ENCODE results near the gene E2F3.
"Not testable (repeated sequence)": the region's sequence is repeated elsewhere in the genome, so short reads cannot be mapped to it uniquely, and the experiment has no call there.

- not testable (repeated sequence) for TF ChIP-seq CTCF (conservative IDR thresholded peaks at IDR 0.05 in 1 of 2, IDR thresholded peaks at IDR 0.05 in 1 of 2; ENCODE audit: low read depth in 1 of 2, low read length in 2 of 2); EZH2 (IDR thresholded peaks at IDR 0.05; ENCODE audit: low read length, missing control alignments)
Observed at GRCh38 chr6:20465616-20466015, 63.9 kb downstream of the E2F3 start.
